Adrenal gland (tissue), 5 donors: ENCODE results near the gene SSU72.

Experiments
- POLR2A ChIP-seq, 2 donors: fragments of 450-650 bp; IDR thresholded peaks; one replicate each; pipeline ENCODE4 v1.6.1; 2017; ENCODE audit warnings: antibody characterized with exemption in 2 of 2, mild to moderate bottlenecking in 2 of 2, moderate library complexity in 1 of 2
- TF ChIP-seq, protein P1 (sequence below), 6 experiments: fragments of 450-650 bp in 4 of 6; fragments of 200-600 bp in 2 of 6; sonication (generic) in 1 of 6; IDR thresholded peaks; 1 replicate in 5 of 6; 2 replicates in 1 of 6; pipeline versions ENCODE4 v1.5.1 to v1.8.0; 2016 to 2021; ENCODE audit warnings: antibody characterized with exemption in 6 of 6, mild to moderate bottlenecking in 2 of 6, moderate library complexity in 1 of 6
- donor health status: DM: no; HTN: no; CAD: no.

DNA sequence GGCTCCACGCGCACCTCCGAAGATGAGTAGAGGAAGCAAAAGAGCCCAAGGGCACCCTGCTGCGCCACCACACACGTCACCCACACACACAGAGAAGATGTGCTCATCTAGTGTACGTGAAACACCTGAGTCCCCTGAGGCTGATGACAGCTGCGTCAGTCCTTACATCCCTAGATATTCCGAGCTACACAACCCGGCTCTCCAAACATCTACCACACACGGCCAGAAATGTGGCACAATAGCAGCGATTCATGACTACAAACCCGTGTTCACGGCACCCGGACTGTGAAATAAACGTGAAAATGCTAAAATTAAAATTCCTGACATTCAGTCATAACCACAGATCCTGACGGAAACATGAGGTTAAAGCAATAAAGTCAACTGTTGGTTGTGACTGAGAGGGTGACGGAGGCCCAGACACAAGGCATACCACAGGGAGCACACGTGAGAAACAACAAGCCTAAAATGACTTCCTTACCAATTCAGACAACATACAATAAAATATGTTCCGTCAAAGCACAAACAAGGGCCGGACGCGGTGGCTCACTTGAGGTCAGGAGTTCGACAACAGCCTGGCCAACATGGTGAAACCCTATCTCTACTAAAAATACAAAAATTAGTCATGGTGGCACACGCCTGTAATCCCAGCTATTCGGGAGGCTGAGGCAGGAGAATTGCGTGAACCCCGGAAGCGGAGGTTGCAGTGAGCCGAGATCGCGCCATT is 7.3 kb downstream of the SSU72 start:
- TF ChIP-seq POLR2A (IDR thresholded peaks at IDR 0.05) = no peak
- TF ChIP-seq, protein P1, sequence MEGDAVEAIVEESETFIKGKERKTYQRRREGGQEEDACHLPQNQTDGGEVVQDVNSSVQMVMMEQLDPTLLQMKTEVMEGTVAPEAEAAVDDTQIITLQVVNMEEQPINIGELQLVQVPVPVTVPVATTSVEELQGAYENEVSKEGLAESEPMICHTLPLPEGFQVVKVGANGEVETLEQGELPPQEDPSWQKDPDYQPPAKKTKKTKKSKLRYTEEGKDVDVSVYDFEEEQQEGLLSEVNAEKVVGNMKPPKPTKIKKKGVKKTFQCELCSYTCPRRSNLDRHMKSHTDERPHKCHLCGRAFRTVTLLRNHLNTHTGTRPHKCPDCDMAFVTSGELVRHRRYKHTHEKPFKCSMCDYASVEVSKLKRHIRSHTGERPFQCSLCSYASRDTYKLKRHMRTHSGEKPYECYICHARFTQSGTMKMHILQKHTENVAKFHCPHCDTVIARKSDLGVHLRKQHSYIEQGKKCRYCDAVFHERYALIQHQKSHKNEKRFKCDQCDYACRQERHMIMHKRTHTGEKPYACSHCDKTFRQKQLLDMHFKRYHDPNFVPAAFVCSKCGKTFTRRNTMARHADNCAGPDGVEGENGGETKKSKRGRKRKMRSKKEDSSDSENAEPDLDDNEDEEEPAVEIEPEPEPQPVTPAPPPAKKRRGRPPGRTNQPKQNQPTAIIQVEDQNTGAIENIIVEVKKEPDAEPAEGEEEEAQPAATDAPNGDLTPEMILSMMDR (IDR thresholded peaks at IDR 0.05) = no peak
